ENCODE results near the gene SUSD3.

SUSD3 gene

DNA sequence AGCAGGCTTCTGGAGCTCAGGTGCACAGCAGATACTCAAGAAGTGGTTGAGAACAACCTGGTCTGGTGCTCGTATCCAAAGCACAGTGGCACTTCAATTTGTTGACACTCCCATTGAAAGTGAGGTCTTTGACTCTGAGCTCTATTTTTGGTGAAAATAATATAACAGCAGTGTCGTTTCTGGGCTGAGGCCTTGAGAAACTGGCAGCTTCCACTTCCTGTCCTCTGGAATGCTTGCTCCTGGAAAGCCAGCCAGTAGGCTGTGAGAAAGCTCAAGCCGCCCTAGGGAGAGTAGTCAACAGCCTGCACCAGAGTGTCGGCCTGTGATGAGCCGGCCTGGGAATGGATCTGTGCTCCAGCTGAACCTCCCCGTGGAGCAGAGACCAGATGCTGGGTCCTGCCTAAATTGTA lies 6.8 kb upstream of the SUSD3 start:
- in situ Hi-C loops (cut with MboI; ENCODE audit: low sequenced_read_pairs) = no loop called here

DNA sequence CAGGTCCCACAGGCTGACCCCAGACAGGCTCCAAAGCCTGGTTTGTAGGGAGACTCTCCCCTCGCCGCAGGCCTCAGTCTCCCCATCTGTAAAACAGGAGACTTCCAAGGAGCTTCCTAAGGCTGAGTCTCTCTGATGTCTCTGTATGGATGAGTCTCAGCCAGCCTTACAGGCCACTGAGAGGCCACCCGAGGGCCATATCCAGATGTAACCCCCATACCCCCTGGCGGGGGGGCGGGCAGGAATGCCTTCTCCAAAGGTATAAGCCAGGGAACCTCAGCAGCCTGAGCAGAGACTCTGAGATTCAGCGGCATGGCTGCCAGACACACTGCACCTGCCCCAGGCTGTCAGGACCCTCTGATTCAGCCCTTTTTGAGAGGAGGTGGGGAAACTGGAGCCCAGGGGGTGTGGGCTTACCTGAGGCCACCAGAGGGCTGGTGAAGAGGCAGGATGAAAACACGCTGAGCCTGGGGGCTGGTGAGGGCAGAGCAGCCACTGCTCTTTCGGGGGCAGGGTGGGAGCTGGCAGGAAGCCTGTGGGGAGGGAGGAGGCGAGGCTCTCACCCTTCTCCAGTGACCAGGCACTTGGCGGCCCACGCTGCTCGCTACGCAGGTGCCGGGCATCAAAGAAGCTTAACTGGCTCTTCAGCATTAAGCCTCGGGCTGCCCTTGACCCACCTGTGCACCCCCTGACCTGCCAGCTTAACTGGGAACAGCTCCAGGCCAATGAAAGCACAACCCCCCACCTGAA lies 5.5 kb upstream of the SUSD3 start:
- in situ Hi-C loops (cut with MboI; ENCODE audit: low sequenced_read_pairs) = no loop called here

DNA sequence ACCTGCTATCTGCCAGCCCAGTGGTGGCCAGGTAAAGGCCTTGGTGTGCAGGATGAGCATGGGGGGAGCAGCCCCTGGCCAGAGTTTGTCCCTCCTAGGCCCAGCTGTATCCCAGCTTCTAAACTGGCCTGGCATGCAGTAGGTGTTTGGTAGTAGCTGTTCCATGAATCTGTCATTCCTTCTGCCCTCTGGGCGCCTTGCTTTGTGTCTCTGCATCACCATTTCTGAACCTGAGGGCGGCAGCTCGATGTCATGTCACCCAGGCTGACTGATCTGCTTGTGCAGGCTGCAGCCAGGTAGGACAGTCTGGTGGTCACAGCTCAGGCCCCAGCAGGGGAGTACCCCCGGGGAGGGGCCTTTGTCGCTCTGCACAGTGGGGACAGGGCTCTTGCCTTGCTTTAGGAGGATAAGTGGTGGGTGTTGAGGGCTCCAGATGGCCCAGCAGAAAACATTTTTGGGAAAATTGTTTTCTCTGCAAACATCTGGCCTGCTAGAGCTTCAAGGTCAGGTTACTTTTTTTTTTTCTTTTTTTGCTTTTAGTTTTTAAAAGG lies 4.6 kb upstream of the SUSD3 start:
- in situ Hi-C loops (cut with MboI; ENCODE audit: low sequenced_read_pairs) = no loop called here

DNA sequence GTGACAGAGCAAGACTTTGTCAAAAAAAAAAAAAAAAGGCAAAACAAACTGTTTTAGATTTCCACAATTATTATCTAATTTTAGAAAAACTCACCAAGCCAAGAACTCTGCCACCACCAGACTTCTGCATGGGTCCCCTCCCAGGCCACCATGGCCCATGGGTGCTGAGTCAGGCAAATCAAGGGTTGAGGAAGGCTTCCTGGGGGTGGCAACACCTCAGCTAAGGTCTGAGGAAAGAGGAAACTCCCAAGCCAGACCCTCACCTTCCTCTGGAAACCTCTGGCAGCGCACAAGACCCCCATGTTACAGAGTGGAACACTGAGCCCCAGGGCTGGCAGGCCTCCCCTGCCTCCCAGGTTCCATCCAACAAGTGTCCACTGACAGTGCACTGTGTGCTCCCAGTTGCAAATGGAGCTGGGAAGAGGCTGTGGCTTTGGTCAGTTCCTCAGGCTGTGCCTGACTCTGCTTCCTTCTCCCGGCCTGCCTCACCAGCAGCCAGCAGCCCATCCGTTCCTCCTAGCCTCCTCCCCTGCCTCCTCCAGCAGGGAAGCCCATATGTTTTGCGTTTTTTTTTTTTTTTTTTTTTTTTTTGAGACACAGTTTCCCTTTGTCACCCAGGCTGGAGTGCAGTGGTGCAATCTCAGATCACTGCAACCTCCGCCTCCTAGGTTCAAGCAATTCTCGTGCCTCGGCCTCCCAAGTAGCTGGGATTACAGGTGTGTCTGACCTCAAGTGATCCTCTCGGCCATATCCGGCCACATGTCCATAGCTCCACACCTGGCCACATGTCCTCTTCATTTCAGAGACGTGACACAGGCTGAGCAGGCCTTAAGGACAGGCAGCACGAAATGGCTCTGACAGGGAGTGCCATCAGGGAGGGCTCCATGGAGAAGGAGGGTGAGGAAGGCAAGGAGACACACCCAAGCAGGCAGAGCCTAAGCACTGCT lies 3.5 kb upstream of the SUSD3 start:
- in situ Hi-C loops (cut with MboI; ENCODE audit: low sequenced_read_pairs) = no loop called here

DNA sequence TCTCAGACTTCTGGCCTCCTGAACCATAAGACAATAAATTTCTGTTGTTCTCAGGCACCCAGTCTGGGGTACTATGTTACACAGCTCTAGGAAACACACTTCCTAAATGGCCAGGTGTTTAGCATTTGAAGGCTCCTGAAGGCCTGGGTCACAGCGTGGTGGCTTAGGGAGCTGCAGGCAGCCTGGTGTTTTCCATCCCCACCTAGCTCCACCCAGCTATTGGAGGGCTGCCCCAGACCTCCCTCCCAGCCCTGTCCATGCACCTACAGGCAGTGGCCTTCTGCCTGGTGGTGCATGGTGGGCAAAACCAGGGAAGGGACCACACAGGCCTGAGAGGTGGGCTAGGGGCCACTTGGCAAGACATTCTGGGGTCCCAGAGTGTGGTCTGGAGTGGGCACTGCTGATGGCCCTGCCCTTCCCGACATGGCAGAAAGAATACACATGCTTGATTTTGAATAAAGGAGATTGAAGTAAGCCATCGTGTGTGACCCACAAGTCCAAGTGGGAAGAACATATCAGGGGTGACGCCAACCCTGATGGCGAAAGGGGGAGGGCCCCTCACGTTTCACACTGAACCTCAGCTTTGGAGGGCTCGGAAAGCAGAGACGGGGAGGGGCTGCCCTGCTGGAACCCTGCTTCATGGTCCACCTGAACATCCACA lies 1.3 kb upstream of the SUSD3 start:
- in situ Hi-C loops (cut with MboI; ENCODE audit: low sequenced_read_pairs) = no loop called here

DNA sequence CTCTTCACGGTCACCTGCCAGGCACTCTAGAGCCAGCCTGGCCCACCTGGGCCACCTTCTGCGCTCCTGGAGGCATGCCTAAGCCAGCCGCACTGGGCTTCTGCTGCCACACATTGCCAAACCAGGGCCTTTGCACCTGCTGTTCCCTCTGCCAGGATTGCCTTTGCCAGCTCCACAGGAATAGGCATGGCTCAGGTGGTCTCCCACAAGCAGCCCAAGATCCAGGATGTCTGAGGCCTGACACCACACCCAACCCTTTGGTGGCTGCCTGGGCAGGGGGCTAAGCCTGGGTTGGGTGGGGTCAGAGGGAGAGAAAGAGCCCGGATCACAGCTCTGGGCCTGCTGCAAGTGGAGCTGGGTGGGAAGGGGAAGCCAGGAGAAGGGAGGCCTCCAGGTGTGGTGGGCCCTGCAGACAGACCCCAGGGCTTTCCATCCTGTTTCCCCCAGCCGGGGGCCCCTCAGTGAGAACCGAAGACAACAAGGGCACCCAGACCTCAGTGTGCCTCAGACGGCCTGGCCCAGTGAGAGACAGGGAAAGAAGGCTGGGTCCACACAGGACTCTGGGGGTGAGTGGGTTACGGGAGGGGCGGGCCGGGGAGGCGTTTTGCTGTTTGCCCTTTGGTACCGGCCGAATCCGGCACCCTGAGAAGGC lies 672 bp upstream of the SUSD3 start:
- in situ Hi-C loops (cut with MboI; ENCODE audit: low sequenced_read_pairs) = no loop called here

DNA sequence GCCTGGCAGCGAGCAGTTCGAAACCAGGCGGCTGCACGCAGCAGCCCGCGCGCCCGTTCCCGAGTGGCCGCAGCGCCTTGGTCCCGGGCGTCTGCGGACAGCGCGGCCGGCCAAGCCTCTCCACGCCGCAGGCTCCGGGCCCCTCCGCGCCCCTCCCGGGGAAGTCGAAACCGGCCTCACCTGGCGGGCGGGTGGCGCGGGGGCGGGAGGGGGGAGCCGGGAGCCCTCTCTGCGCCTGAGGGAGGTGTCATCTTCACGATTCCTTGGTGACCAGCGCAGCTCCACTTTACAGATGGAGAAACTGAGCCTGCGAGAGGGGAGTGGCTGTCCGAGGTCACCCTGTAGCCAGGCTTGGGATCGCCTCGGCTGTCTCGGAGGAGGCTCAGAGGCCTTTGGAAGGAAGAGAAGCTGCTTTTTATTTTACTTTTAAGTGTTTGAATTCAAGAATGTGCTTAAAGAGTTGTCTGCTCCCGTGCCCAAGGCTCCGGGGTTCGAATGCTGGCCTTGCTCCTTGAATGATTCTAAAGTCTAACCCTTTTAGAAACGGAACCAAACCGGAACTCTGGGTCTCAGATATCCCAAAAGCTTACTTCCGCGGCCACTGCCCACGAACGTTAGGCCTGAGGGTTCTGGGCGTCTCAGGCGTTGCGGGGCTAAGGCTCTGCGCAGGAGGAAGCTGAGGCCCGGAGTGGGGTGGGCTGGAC lies 662 bp downstream of the SUSD3 start:
- in situ Hi-C loops (cut with MboI; ENCODE audit: low sequenced_read_pairs) = no loop called here

DNA sequence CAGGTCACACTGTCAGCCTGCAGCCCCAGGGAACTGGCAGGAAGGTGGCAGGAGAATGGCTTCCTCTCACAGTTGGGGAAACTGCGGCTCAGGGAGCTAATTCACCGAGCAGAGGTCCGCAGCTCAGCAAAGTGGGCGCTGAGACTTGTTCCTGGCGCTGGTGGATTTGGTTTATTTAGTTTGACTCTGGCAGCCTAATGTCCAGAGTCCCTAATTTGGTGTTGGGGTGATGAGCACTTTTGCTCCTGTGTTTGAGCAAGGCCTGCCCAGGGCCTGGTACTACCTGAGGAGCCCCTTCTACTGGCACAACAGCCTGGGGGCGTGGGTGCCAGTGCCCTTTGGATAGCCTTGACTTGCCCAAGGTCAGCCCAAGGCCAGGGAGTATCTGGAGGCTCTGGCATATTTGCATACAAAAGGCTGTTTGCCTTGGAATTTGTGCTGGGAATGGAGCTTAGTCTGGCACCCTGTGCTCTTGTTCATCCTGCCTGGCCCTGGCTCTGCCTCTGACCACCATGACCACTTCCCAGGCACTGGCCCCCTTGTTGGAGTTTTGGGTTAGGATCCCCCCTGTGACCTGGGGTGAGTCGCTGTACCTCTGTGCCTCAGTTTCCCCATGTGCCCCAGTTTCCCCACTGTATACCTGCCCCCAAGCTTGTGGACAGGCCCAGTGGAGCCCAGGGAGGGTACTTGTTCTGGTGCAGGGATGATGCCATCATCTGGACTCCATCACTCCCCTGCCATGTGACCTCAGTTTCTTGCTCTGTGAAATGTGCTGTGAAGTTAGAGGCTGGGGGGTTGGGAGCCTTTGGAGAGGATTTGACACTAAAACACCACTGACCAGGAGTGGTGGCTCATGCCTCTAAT lies 1.4 kb downstream of the SUSD3 start:
- in situ Hi-C loops (cut with MboI; ENCODE audit: low sequenced_read_pairs) = no loop called here

DNA sequence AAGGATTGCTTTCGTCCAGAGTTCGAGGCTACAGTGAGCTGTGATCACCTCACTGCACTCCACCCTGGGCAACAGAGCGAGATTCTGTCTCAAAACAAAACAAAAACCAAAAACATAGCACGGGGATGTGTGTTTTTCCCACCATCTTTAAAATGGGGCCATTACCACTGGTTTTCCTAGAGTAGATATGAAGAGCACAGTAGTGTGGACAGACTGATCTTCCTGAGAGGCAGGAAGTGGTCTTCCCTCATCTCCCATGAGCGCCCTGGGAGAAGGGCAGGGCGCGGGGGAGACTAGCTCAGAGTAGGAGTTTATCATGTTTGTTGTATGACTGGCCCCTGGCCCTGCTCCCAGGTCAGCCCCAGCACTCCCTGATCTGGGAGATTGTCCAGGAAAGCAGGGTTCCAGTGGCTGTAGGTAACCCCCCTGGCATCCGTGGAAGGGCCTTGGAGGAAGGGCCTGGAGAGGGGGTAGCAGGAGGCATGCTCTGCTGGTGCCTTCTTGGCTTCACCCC lies 2.3 kb downstream of the SUSD3 start:
- in situ Hi-C loops (cut with MboI; ENCODE audit: low sequenced_read_pairs) = no loop called here

DNA sequence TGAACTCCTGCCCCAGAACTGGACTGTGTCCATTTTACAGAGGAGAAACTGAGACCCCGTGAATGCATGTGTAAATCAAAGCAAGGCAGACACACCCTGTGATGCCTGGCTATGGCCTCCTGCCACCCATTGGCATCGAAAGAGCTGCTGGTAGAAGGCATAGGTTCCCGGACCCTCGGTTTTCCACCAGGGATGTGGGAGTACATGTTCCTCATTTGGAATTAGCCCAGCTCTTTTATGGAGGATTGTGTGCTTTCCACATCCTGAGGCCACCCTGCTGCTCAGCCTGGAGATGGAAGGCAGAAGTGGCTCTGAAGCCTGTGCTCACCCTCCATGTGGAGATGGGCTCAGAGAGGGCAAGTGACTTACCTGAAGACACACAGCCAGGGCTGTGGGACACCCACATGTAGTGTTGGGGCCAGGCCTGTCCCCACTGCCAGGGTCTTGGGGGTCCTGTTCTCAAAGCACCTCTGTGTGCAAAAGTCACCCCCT lies 2.8 kb downstream of the SUSD3 start:
- in situ Hi-C loops (cut with MboI; ENCODE audit: low sequenced_read_pairs) = no loop called here

DNA sequence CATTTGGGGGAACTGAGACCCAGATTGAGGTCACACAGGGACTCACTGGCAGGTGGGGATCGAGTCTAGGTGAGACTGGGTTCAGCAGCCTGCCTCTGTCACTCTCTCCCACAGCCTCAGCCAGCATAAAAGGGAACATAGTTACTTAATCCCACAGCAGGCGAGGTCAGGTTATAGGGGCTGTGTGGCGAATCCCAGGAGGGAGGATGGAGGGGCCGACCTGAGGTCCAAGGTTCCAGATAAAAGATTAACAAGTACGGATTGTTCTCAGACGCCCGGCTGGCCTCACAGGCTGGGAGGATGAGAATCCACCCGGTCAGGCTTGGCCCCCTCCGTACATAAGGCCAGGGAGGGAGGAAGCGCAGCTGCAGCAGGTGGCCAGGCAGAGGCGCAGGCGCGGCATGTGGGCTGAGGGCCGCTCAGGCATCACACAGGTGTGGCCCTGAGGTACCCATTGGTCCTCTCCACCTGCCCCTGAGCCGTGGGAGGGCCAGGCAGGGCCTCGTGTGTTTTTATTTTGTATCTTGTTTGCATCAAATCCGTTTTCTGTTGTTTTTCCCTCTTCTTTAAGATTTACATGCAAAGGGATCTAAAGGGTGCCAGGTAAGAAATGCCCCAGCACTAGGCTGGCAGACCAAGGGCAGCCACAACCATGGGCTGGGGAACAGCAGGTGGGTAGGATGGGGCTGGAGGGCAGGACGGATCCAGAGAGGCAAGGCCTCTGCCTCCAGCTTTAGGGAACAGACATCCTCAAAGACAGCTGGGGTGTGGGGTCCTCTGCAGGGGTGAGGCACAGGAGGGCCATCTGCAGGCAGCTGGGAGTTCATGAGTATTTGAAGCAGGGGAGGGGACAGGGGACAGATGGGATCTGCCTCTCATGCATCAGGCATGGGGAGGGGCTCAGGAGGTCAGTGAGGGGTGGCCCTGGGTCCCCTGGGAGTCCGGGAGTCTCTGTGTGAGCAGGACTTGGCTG lies 3.6 kb downstream of the SUSD3 start:
- in situ Hi-C loops (cut with MboI; ENCODE audit: low sequenced_read_pairs) = no loop called here

DNA sequence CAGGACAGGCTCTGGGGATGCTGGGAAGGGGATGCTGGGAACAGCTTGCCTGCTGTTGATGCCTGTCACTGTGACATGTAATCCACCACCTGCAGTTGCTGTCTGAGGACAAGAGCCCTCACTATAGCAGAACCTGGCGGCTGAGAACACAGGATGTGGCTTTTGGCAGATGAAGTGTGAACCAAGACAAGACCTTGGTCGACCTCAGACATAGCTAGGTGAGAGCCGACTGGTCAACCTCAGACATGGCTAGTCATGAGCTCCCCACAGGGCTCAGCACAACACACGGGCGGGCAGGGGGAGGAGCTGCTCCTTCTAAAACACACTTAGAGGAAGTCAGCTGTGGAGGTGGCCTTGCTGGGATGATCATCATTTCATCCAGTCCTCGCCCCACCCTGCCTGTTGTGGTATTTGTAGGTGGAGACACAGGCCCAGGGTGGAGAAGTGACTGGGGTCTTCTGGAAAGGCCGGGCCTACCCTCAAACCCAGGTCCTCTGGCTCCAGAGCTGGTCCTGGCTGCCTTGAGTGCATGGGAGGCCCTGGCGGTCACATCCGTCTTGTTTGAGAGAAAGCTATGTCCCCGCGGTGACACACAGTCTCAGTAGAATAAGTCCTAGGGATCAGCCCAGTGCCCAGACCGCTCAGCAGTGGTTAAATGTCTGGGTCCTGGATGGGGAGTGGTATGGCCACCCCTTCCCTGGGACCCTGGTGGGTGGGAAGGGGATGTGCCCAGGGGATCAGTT lies 6.1 kb downstream of the SUSD3 start:
- in situ Hi-C loops (cut with MboI; ENCODE audit: low sequenced_read_pairs) = no loop called here

DNA sequence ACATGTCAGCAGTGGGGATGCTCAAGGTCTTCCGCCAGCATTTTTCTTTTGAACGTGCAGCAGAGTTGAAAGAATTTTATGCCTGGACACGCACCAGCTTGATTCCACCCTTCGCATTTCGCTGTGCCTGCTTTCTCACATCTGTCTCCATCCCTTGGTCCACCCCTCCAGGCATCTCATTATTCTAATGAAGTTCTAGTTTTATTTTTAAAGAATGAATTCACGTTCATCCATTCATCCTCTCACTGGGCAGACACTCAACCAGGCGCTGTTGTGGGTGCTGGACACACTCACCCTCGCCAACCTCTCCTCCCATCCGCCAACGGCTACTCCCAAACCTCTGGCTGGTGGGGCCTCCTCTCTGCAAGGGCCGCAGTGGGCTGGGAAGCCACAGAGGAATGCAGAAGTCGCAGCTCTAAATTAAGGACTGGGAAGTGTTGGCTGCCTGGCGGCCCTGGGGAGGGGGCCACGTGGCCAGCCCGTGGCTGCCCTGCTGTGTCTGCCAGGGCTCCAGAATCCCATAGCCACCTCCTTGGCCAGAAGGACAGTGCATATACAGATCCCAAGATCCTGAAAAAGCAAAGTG lies 6.7 kb downstream of the SUSD3 start:
- in situ Hi-C loops (cut with MboI; ENCODE audit: low sequenced_read_pairs) = no loop called here

DNA sequence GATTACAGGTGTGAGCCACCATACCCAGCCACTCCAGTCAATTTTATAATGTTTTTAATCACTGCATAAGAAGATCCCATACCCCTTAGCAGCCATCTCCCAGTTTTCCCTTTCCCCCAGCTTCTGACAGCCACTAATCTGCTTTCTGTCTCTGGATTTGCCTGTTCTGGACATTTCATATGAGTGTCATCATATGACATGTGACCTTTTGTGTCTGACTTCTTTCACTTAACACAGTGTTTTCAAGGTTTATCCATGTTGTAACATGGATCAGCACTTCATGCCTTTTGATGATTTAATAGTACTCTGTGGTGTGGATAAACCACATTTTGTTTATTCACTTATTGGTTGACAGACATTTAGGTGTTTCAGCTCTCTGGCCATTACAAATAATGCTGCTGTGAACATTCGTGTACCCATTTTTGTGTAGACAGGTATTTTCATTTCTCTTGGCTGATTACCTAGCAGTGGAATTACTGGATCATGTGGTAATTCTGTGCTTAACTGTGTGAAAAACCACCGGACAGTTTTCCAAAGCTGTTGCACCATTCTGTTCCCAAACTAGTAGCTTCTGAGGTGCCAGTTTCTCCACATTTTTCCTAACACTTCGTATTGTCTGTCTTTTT lies 8.6 kb downstream of the SUSD3 start:
- in situ Hi-C loops (cut with MboI; ENCODE audit: low sequenced_read_pairs) = no loop called here

DNA sequence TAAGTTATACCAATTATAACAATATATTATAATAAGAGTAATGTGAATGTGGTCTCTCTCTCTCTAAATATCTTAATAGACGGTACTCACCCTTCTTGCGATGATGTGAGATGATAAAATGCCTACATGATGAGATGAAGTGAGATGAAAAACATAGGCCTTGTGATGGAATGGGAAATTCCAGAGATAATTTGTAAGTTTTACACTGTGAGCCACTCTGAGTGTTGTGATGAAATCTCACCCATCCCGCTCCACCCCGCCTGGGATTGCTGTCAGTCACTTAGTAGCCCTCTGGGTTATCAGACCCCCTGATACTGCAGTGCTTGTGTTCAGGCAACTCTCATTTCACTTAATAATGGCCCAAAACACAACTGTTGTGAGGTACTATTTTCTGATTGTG lies 10.5 kb downstream of the SUSD3 start:
- in situ Hi-C loops (cut with MboI; ENCODE audit: low sequenced_read_pairs) = no loop called here

DNA sequence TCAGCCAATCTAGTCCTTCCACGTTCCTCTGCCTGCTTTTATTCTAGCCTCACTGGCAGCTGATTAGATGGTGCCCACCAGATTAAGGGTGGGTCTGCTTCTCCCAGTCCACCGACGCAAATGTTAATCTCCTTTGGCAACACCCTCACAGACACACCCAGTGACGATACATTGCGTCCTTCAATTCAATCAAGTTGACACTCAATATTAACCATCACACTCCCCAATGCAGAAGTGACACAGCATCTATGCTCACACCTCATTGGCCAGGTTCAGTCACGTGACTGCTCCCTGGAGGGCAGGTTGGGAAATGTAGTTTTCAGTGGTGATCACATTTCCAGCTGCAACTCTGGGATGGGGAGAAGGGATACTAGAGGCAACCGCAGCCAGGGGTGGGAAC lies 13.0 kb downstream of the SUSD3 start:
- in situ Hi-C loops (cut with MboI; ENCODE audit: low sequenced_read_pairs) = no loop called here

All from HL-60/S4 (cell line).